ENCODE results near the gene OR10P1. TPM values are rescaled to one million over a fixed set of nuclear protein-coding genes. Genes with fewer than 3 reads are reported as not detected.

Gene OR10P1
- total and polyA plus RNA-seq, 10 of the 15 experiments (the other 5 are each of a cell fraction or from before 2014, with no cell fraction given) = not detected

GRCh38 chr12:55676707-55677106 lies 40.0 kb downstream of the OR10P1 start (continued):
- no peak for TF ChIP-seq NR2C1 (IDR thresholded peaks at IDR 0.05)
- no peak for TF ChIP-seq NR2F1 (conservative IDR thresholded peaks at IDR 0.05)
- no peak for TF ChIP-seq NRF1 (conservative IDR thresholded peaks at IDR 0.05; ENCODE audit: low read depth, low read length)
- TF ChIP-seq IRF3 (IDR thresholded peaks at IDR 0.05) = no peak

- ATAC-seq (no peak), FAIRE-seq (no peak), DNase-seq (ENCODE audit: low read depth, low spot score) (no peak)
- Histone ChIP-seq H3K36me3 (ENCODE audit: control insufficient read depth in 2 of 2, insufficient read depth in 2 of 2, low read length in 1 of 2) (no peaks in the 10 kb centered on the region), H3K9ac (ENCODE audit: control insufficient read depth, insufficient read depth, low read length) (no peak overlapping the region), H3K9me3 (replicated peaks; ENCODE audit: control insufficient read depth, insufficient read depth, low read length) (no peaks in the 10 kb centered on the region), H3K27me3 (replicated peaks in 1 of 2; ENCODE audit: control insufficient read depth in 2 of 2, insufficient read depth in 2 of 2, low read length in 1 of 2) (no peaks in the 10 kb centered on the region), H3K4me2 (ENCODE audit: control insufficient read depth, insufficient read depth) (no peak overlapping the region), H3K4me1 (ENCODE audit: control insufficient read depth, insufficient read depth, low read length) (peaks cover 10% of the 10 kb centered on the region), H3K79me2 (ENCODE audit: control insufficient read depth, insufficient read depth, low read length) (no peaks in the 10 kb centered on the region), H2AFZ (ENCODE audit: control insufficient read depth, low read depth, low read length) (no peak overlapping the region), H4K20me1 (ENCODE audit: control insufficient read depth, insufficient read depth) (no peaks in the 10 kb centered on the region), H3K4me3 (no peak overlapping the region), H3K27ac (ENCODE audit: control insufficient read depth, insufficient read depth) (no peak overlapping the region)
- intact Hi-C loops (cut with micrococcal nuclease; ENCODE audit: unreplicated experiment) (no loop called here), in situ Hi-C loops (cut with MboI) (no loop called here)
- ChIA-PET RAD21 (ENCODE audit: unreplicated experiment) (no interaction called here), POLR2A (no interaction called here), CTCF (no interaction called here), SMC1A (ENCODE audit: uncharacterized antibody, unreplicated experiment) (no interaction called here)
- no TSS peak for BruUV-seq (replicated peaks)
- WGBS (ENCODE audit: insufficient coverage, insufficient replicate concordance, low lambda C conversion rate, missing lambda C conversion rate) = 62% methylated on average over 5 of the region's 5 CpGs
- TF ChIP-seq SP1 (IDR thresholded peaks at IDR 0.05; ENCODE audit: low read depth, low read length) (no peak), NFXL1 (IDR thresholded peaks at IDR 0.05; ENCODE audit: borderline replicate concordance) (no peak), SMAD1 (IDR thresholded peaks at IDR 0.05; ENCODE audit: low read depth, partially characterized antibody) (no peak), SREBF1 (IDR thresholded peaks at IDR 0.05; ENCODE audit: low read length) (no peak), NR2C2 (IDR thresholded peaks at IDR 0.05; ENCODE audit: borderline replicate concordance, control insufficient read depth, insufficient read length, low read depth) (no peak), MLLT1 (IDR thresholded peaks at IDR 0.05) (no peak), E2F8 (IDR thresholded peaks at IDR 0.05; ENCODE audit: low read depth, partially characterized antibody) (no peak), ZBTB33 (IDR thresholded peaks at IDR 0.05) (no peak), IRF5 (IDR thresholded peaks at IDR 0.05; ENCODE audit: borderline replicate concordance) (no peak), TBL1XR1 (IDR thresholded peaks at IDR 0.05; ENCODE audit: low read depth, low read length) (no peak), ESRRA (IDR thresholded peaks at IDR 0.05; ENCODE audit: low read length) (no peak), TCF12 (IDR thresholded peaks at IDR 0.05; ENCODE audit: low read depth, low read length) (no peak)
Observed at GRCh38 chr12:55679691-55680090, 43.0 kb downstream of the OR10P1 start.

Data from GM12878 (cell line).